Adrenal gland (tissue), 12 donors: ENCODE measurements around the gene PHF12. TPM values are rescaled to one million over a fixed set of nuclear protein-coding genes. Genes with fewer than 3 reads are reported as not detected.

Source experiments
- DNase-seq, 7 donors: peaks; one replicate each; pipeline ENCODE4 v3.0.0-alpha.2; 2019 to 2020
- H3K27ac ChIP-seq, 5 donors: fragments of 200-600 bp; sonication (generic) in 4 of 5; 1 replicate in 3 of 5; 2 replicates in 2 of 5; pipeline versions ENCODE4 v1.5.1 to v1.8.0; 2016 to 2020; ENCODE audit warnings: mild to moderate bottlenecking in 1 of 5
- H3K27me3 ChIP-seq: fragments of 200-600 bp; 2 replicates; pipeline ENCODE4 v1.8.0; 2021
- H3K36me3 ChIP-seq, 2 donors: fragments of 200-600 bp; replicated peaks in 1 of 2; 1 replicate in 1 of 2; 2 replicates in 1 of 2; pipeline versions ENCODE4 v1.5.1 to v1.8.0; 2018 to 2022
- H3K4me1 ChIP-seq, 2 donors: fragments of 200-600 bp; replicated peaks in 1 of 2; 1 replicate in 1 of 2; 2 replicates in 1 of 2; pipeline versions ENCODE4 v1.5.1 to v1.8.0; 2018 to 2021
- H3K4me3 ChIP-seq, 4 donors: fragments of 200-600 bp; sonication (generic) in 3 of 4; one replicate each; pipeline ENCODE4 v1.5.1; 2016 to 2018
- H3K9me3 ChIP-seq, 3 donors: fragments of 200-600 bp; sonication (generic) in 1 of 3; replicated peaks in 1 of 3; 1 replicate in 2 of 3; 2 replicates in 1 of 3; pipeline versions ENCODE4 v1.5.1 to v1.8.0; 2016 to 2021
- POLR2A ChIP-seq, 2 donors: fragments of 450-650 bp; IDR thresholded peaks; one replicate each; pipeline ENCODE4 v1.6.1; 2017; ENCODE audit warnings: antibody characterized with exemption in 2 of 2, mild to moderate bottlenecking in 2 of 2, moderate library complexity in 1 of 2
- WGBS, 4 donors: extraction: QIAGEN DNeasy Blood & Tissue Kit in 2 of 4; methylation state at CpG; one replicate each; pipeline versions ENCODE4 v1.1.5 to v1.1.7; 2013 to 2017; 5-methylcytosine and 5-hydroxymethylcytosine counted together
- intact Hi-C, 2 donors: fragments of 100-400 bp; cut with DNase I; formaldehyde crosslinking; loops; one replicate each; pipeline versions ENCODE4 v1.14.1 to v1.15.0; 2022 to 2023
- polyA plus RNA-seq, 3 donors: library from polyadenylated mRNA; stranded (reverse); fragments of 200-250 nt in 2 of 3; fragments of 350-450 nt in 1 of 3; fragmentation: Illumina TruSeq in 1 of 3; extraction: RNeasy Lipid Tissue Mini Kit (QIAGEN cat#74804) in 1 of 3; gene quantifications; one replicate each; pipeline ENCODE4 v1.2.3, GENCODE V29; 2013 to 2014
- total RNA-seq, 9 donors: library from RNA; depleted of rRNA in 4 of 9; stranded (reverse); fragments of >200 nt in 4 of 9; fragments of 120-200 nt in 1 of 9; fragmentation: NEBNext Ultra II Directional in 1 of 9; extraction: Animal tissue kit (Norgen Biotek cat#: 25700) in 1 of 9; gene quantifications; one replicate each; pipeline versions ENCODE4 v1.1.0 to v1.2.4, GENCODE V29; 2013 to 2023
- TF ChIP-seq, protein P1 (sequence below), 6 experiments: fragments of 450-650 bp in 4 of 6; fragments of 200-600 bp in 2 of 6; sonication (generic) in 1 of 6; IDR thresholded peaks; 1 replicate in 5 of 6; 2 replicates in 1 of 6; pipeline versions ENCODE4 v1.5.1 to v1.8.0; 2016 to 2021; ENCODE audit warnings: antibody characterized with exemption in 6 of 6, mild to moderate bottlenecking in 2 of 6, moderate library complexity in 1 of 6
- donor health status: healthy with polysubstance abuse.
- donor health status: Bipolar disorder and iron deficiency.
- donor health status: DM: yes; HTN: yes; CAD: no.
- donor health status: DM: no; HTN: no; CAD: no.
- donor health status: DM: no; HTN: no; CAD: no.
- donor health status: DM: yes; HTN: yes; CAD: no.

The PHF12 gene
- total and polyA plus RNA-seq, 12 donors = 14.4 to 47.9 (median 26.3) TPM

DNA sequence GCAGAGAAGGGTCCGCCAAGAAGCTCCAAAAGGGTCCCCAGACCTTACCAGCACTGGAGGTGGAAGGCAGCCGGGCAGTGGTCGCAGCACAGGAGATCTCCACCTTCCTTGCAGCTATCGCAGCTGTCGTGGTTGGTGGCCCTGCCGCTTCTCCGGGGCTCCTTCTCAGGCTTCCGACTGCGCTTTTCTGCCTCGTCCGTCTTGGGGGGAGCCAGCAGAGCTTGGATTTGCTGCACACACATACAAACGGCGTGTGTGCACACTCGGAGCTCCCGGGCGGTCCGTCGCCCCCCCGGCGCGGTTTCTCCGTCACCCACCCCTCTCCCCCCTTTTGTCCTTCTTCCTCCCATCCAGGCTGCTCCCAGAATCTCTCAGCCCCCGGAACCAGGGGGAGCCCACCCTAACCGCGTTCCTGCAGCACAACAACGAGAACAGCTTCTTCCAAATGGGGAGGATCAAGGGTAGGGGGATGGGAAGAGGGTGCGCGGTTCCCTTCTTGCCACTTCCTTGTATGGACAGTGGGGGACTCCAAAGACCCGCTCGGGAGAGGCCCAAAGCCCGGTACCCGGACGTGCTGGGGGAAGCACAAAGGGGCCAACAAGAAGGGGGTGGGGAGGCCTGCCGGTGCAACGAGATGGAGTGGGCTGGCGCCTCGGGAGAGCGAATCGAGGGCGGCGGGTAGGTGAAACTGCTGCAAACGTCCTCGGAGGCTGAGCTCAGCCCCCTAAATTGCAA is 1.1 kb downstream of the PHF12 start:
- Histone ChIP-seq H3K27ac (peak overlapping the region; percentile 70 to 98 (median 93)), H3K4me3 (peak overlapping the region; percentile 38 to 90 (median 66)), H3K4me1 (peaks cover 10 to 46% of the 10 kb centered on the region in 2 donors), H3K36me3 (no peaks in the 10 kb centered on the region), H3K27me3 (no peaks in the 10 kb centered on the region), H3K9me3 (no peaks in the 10 kb centered on the region)
- no peak for TF ChIP-seq POLR2A (IDR thresholded peaks at IDR 0.05)
- TF ChIP-seq, protein P1, sequence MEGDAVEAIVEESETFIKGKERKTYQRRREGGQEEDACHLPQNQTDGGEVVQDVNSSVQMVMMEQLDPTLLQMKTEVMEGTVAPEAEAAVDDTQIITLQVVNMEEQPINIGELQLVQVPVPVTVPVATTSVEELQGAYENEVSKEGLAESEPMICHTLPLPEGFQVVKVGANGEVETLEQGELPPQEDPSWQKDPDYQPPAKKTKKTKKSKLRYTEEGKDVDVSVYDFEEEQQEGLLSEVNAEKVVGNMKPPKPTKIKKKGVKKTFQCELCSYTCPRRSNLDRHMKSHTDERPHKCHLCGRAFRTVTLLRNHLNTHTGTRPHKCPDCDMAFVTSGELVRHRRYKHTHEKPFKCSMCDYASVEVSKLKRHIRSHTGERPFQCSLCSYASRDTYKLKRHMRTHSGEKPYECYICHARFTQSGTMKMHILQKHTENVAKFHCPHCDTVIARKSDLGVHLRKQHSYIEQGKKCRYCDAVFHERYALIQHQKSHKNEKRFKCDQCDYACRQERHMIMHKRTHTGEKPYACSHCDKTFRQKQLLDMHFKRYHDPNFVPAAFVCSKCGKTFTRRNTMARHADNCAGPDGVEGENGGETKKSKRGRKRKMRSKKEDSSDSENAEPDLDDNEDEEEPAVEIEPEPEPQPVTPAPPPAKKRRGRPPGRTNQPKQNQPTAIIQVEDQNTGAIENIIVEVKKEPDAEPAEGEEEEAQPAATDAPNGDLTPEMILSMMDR (IDR thresholded peaks at IDR 0.05) = no peak
- WGBS, 4 donors = 0 to 1% (median 0%) methylated on average over 33 to 43 of the region's 43 CpGs
- intact Hi-C loops = no loop called here
- DNase-seq = peak; percentile 47 to 81 (median 68)

DNA sequence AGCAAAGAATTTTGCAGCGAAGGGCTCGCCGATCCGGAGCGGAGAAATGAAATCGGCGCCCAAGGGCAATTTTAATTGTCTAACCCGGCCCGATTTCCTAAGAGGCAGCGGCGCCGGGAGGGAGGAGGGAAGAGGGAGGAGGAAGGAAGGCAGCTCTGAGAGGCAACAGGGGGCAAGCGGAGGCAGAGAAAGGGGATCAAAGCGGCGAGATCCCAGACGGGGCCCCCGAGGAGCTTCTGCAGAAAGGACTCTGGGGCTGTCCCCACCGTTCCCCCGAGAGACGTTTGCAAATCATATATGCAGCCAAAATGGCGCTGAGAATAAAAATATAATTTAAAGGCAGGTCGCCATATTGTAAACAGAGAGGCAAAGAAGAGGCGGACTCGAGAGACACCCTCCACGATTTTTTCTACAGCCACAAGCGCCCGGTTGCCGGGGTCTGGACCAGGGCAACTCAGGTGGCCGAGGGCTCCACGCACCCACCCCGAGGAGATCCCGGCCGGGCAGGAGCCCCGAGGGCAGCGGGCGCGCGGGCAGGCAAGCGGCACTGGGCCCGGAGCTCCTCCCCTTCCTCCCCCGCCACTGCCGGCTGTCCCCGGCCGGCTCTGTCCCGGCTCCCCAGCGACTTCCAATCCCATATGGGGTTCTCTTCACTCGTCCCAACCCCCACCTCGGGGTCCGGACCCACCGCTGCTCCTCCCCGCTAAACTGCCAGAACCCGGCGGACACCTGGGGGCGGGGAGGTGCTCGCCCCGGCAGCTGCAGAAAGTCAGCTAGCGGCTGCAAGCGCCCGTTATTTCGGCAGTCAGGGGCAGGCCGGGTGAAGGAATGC is 1.9 kb downstream of the PHF12 start:
- WGBS, 4 donors = 0 to 1% (median 0%) methylated on average over 40 to 61 of the region's 61 CpGs

DNA sequence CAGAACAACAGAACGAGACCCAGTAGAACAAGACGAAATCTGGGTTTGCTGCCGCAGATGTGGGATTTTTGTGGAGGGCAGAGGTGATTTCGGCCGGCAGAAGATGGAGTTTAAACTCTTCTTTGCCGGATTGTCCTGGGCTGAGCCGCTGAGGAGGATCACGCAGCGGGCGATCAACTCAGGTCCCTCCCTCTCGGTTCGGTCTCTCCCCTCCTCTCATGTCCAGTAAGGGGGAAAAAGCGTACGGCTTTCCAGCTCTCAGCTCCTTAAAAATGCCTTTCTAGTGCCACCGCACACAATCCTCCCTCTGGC is 2.5 kb downstream of the PHF12 start:
- Histone ChIP-seq H3K9me3 (no peaks in the 10 kb centered on the region), H3K27ac (peak overlapping the region; percentile 70 to 98 (median 93)), H3K4me3 (peak overlapping the region; percentile 38 to 90 (median 66)), H3K27me3 (no peaks in the 10 kb centered on the region), H3K4me1 (peaks cover 10 to 51% of the 10 kb centered on the region in 2 donors), H3K36me3 (peaks cover 0 to 7% of the 10 kb centered on the region in 2 donors)
- TF ChIP-seq, protein P1 (IDR thresholded peaks at IDR 0.05) = peak in 1 of 6 experiments; percentile 18
- TF ChIP-seq POLR2A (IDR thresholded peaks at IDR 0.05) = no peak
- 0 to 2% (median 1%) methylated on average over 10 to 15 of the region's 15 CpGs for WGBS, 4 donors
- intact Hi-C loops = no loop called here
- peak in 1 of 7 donors; percentile 53 for DNase-seq

More for the DNA sequence above, 1.9 kb downstream of the PHF12 start:
- DNase-seq = peak; percentile 62 to 75 (median 65)
- Histone ChIP-seq H3K4me1 (peaks cover 10 to 51% of the 10 kb centered on the region in 2 donors), H3K4me3 (peak overlapping the region; percentile 38 to 90 (median 66)), H3K27ac (peak overlapping the region; percentile 70 to 98 (median 93)), H3K27me3 (no peaks in the 10 kb centered on the region), H3K36me3 (peaks cover 0 to 4% of the 10 kb centered on the region in 2 donors), H3K9me3 (no peaks in the 10 kb centered on the region)
- TF ChIP-seq, protein P1 (IDR thresholded peaks at IDR 0.05) = peak in 1 of 6 experiments; percentile 10
- TF ChIP-seq POLR2A (IDR thresholded peaks at IDR 0.05) = peak in 1 of 2 donors; percentile 43
- intact Hi-C loops = no loop called here

DNA sequence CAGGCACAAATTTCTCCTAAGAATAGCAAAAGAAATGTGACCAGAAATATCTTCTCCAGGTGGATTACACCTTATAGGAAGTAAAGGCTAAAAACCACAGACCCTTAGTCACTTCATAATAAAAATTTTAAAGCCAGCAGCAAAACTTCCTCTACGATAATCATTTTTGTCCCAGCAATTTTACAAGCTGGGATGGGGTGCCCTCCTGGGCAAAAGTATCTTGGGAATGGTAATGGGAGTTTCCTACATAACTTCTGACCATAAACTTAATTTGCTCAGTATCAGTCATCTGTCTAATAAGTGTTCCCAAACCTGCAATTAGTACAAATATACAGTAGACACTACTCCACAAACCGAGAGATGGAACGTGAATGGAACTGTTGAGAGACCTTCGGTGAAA is 3.0 kb downstream of the PHF12 start:
- intact Hi-C loops = no loop called here
- no peak for DNase-seq
- no peaks in the 10 kb centered on the region for H3K9me3 ChIP-seq
- no peaks in the 10 kb centered on the region for H3K27me3 ChIP-seq
- WGBS, 4 donors = 16 to 25% (median 21%) methylated on average over 4 of the region's 4 CpGs
- H3K4me3 ChIP-seq = peak overlapping the region in 1 of 4 donors; percentile 80
- H3K27ac ChIP-seq = peak overlapping the region in 3 of 5 donors; percentile 93 to 98 (median 93)
- no peak for TF ChIP-seq POLR2A (IDR thresholded peaks at IDR 0.05)
- TF ChIP-seq, protein P1 (IDR thresholded peaks at IDR 0.05) = no peak
- H3K4me1 ChIP-seq = peaks cover 10 to 50% of the 10 kb centered on the region in 2 donors
- H3K36me3 ChIP-seq = peaks cover 0 to 8% of the 10 kb centered on the region in 2 donors
